HG03064 (cell line): ENCODE data around the gene CCDC15.
A peak's percentile ranks its signal among the peaks of the same experiment; 100 is the strongest.

Experiments
- ATAC-seq: cut with Tn5 transposase; IDR thresholded peaks from one replicate; pipeline ENCODE4 v1.9.1; 2021; ENCODE audit warnings: low read depth; ENCODE audit not compliant: unreplicated experiment

The CCDC15 gene

GRCh38 chr11:125063429-125064043 lies 109.5 kb downstream of the CCDC15 start:
- ATAC-seq = peak; percentile 5

- ATAC-seq = no peak
These were observed 110.1 kb downstream of the CCDC15 start for GRCh38 chr11:125064070-125064469.

- no peak for ATAC-seq
These were observed 114.4 kb downstream of the CCDC15 start for GRCh38 chr11:125068368-125068767.

GRCh38 chr11:125069008-125069407 lies 115.0 kb downstream of the CCDC15 start:
- ATAC-seq = no peak

GRCh38 chr11:125069796-125070195 lies 115.8 kb downstream of the CCDC15 start:
- ATAC-seq = no peak

GRCh38 chr11:125070699-125071254 lies 116.8 kb downstream of the CCDC15 start:
- peak; percentile 69 for ATAC-seq

GRCh38 chr11:125071435-125071834 lies 117.4 kb downstream of the CCDC15 start:
- no peak for ATAC-seq

- ATAC-seq = no peak
These were observed 117.8 kb downstream of the CCDC15 start for GRCh38 chr11:125071846-125072217.

GRCh38 chr11:125072218-125072960 lies 118.4 kb downstream of the CCDC15 start:
- peak; percentile 74 for ATAC-seq

- ATAC-seq = no peak
These were observed 119.1 kb downstream of the CCDC15 start for GRCh38 chr11:125072961-125073590.

- ATAC-seq = no peak
These were observed 119.8 kb downstream of the CCDC15 start for GRCh38 chr11:125073616-125074483.

GRCh38 chr11:125074511-125075241 lies 120.7 kb downstream of the CCDC15 start:
- ATAC-seq = no peak

GRCh38 chr11:125075242-125075625 lies 121.2 kb downstream of the CCDC15 start:
- no peak for ATAC-seq

- ATAC-seq = no peak
These were observed 121.9 kb downstream of the CCDC15 start for GRCh38 chr11:125075900-125076317.

- no peak for ATAC-seq
These were observed 122.5 kb downstream of the CCDC15 start for GRCh38 chr11:125076378-125076945.

- ATAC-seq = no peak
These were observed 124.0 kb downstream of the CCDC15 start for GRCh38 chr11:125078016-125078415.

- ATAC-seq = no peak
These were observed 124.6 kb downstream of the CCDC15 start for GRCh38 chr11:125078516-125079140.

GRCh38 chr11:125079151-125079877 lies 125.3 kb downstream of the CCDC15 start:
- ATAC-seq = no peak
